Dedifferentiated amniotic fluid mesenchymal stem cell (primary cell): ENCODE results near the gene RASSF5.

Experiments used
- DNase-seq: peaks from one replicate; pipeline ENCODE4 v3.0.0-alpha.2; 2016; ENCODE audit errors: extremely low spot score

The RASSF5 gene, protein sequence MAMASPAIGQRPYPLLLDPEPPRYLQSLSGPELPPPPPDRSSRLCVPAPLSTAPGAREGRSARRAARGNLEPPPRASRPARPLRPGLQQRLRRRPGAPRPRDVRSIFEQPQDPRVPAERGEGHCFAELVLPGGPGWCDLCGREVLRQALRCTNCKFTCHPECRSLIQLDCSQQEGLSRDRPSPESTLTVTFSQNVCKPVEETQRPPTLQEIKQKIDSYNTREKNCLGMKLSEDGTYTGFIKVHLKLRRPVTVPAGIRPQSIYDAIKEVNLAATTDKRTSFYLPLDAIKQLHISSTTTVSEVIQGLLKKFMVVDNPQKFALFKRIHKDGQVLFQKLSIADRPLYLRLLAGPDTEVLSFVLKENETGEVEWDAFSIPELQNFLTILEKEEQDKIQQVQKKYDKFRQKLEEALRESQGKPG

DNA sequence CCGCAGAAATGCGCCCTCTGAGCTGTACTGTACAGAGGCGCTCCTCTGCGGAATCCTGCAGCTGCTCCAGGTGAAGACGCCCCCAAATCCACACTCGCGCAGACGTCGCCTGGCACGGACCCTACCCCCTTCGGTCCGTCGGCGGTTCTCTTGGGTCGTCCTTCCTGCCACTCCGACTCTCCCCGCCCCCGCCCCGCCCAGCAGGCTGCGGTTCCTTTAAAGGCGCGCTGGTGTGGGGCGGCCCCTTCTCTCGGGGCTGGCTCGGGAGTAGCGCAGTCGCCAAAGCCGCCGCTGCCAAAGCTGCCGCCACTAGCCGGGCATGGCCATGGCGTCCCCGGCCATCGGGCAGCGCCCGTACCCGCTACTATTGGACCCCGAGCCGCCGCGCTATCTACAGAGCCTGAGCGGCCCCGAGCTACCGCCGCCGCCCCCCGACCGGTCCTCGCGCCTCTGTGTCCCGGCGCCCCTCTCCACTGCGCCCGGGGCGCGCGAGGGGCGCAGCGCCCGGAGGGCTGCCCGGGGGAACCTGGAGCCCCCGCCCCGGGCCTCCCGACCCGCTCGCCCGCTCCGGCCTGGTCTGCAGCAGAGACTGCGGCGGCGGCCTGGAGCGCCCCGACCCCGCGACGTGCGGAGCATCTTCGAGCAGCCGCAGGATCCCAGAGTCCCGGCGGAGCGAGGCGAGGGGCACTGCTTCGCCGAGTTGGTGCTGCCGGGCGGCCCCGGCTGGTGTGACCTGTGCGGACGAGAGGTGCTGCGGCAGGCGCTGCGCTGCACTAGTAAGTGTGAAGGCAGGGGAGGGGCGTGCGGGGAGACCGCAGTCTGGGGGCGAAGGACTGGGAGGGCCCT lies at the start of gene RASSF5:
Gene RASSF5, plus strand, starts transcription at position 248 of the 846 bp plus-strand sequence. Its CDS starts 72 bp downstream, at position 320.
- DNase-seq: peak; percentile 36

DNA sequence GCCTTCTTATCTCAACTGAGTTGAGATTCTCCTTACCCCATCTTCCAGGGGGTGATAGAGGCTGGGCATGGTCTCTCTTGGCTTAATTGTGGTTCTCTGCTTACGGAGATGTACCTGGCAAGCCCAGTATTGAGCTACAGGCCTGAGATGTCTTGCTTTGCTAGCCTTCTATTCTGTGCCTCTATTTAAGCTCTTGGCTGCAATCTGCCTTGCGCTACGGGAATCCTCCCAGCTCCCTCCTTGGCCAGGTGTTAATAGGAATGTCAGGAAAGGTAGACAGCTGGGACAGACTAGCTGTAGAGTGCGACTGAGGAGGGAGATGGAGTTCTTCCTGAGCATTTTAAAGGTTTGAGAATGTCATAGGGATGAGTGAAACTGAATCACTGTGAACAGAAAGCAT lies 47.6 kb upstream of the RASSF5 start:
- DNase-seq: no peak

DNA sequence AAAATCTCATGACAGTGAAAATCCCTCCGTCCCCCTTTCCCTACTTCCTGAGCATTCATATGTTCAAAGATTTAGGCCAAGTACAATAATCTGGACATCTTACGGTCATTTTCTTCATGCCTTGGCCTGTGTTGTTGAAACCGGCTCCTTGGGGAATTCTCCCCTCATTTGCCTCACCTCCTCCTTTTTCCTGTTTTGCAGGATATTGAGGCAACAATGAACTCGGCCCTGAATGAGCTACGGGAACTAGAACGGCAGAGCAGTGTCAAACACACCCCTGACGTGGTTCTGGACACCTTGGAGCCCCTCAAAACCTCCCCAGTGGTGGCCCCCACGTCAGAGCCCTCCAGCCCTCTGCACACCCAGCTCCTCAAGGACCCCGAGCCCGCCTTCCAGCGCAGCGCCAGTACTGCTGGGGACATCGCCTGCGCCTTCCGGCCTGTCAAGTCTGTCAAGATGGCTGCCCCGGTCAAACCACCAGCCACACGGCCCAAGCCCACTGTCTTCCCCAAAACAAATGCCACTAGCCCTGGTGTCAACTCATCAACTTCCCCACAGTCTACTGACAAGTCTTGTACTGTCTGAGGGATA lies 46.4 kb upstream of the RASSF5 start:
- no peak for DNase-seq

DNA sequence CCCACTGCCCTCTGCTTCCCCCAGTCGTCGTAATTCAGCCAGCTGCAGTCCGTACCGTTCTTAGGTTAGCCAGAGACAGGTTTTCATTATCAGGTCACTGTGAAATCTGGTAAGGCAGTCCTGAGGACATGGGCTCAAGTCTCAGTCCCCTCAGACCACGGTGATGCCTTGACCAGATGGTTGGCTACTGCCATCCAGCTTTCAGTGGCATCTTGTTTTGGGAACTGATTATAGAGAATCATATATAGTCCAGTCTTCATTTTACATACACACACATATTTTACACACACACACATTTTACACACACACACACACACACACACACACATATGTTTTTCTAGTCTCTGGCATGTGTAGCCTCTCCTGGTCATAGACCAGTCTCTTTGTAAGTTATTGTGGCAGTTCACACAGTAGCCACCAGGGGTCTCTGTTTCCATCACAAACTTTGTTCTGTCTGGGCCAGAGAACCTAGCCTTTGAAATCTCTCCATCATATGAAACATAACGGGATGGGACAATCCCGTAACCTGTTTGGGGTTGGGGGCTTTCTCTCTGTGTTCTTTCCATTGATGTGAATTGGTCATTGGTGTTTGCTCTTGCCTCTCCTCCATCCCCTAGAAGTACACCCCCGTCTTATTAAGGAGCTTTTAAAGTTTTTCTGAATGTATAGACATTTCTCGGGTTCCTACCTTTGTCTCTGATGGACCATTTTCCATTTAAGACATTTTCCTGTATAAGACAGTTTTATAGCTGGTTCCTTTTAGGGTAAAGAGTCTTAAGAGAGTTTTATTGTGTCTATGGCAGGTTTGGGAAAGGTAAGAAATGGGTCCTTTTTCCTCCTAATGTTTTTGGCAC lies 45.5 kb upstream of the RASSF5 start:
- peak; percentile 67 for DNase-seq

DNA sequence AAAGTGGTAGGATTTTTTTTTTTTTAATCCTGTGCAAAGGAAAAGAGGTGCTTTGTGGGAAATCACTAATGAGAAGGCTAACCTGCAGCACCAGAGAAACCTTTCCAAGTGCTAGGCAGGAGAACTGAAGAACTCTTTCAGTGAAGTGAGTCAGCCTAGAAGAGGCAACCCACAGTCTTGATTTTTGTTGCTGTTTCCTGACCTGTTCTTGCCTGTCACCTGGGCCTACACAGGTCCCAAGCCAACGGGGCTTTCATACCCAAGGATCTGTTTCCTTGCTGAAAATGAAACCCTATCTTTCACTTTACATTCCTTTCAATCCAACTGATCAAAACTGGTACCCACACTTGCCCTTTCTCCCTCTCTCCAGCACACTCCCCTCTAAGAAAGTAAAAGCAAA lies 44.2 kb upstream of the RASSF5 start:
- no peak for DNase-seq

DNA sequence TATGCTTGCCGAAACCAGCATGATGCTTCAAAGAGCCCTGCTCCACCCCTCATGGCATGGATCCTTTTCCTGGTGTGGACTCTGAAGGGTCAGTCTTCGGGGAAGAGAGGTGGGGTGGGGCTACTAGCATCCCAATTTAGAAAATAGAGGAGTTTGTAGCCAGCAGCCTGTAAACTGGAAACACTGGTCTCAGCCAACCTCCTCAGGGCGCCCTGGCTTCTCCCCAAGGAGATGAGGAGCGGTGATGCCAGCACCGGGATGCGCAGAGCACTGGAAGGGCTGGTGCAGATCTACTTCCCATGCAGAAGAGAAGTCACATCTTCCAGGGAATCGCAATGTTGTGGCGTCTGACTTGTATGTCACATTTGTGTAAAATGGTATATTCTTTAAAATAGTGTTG lies 43.4 kb upstream of the RASSF5 start:
- no peak for DNase-seq

DNA sequence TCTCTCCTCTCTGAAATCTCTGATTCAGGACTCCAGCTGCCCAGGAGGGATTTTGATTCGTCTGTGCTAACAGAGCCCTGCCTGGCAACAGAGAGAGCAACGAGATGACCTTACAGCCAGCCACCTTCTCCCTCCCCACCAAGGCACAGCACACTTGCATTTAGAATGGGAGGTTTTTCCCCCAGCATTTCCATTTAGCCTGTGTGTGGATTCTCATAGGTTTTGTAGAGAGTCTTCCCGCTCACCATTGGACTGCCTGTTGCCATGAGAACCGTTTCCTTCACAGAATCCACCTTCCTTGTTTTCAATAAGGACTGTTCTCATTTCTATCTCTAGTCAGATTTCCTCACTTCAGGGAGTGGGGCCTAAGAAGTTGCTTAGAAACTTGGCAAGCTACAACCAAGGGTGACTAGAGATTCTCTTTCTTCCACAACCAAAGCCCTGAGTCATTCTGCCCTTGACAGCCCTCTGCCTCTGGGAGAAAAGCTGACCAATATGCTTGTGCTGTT lies 42.8 kb upstream of the RASSF5 start:
- peak; percentile 80 for DNase-seq

DNA sequence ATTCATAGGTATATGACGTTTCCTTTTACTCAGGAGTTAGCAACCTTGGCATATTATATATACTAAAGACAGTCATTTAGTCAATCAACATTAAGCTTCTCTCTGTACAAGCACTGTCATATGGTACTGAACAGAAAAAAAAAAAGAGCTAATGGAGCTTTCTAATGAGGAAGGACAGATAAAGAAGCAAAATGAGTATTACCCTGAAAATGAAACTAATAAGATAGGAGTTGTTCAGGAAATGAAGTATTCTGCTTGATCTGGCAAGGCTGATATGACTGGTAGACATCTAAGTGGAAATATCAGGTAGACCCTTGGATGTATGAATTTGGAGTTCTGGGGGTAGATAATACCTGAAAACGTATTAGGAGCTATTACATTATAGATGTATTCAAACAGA lies 41.4 kb upstream of the RASSF5 start:
- no peak for DNase-seq

DNA sequence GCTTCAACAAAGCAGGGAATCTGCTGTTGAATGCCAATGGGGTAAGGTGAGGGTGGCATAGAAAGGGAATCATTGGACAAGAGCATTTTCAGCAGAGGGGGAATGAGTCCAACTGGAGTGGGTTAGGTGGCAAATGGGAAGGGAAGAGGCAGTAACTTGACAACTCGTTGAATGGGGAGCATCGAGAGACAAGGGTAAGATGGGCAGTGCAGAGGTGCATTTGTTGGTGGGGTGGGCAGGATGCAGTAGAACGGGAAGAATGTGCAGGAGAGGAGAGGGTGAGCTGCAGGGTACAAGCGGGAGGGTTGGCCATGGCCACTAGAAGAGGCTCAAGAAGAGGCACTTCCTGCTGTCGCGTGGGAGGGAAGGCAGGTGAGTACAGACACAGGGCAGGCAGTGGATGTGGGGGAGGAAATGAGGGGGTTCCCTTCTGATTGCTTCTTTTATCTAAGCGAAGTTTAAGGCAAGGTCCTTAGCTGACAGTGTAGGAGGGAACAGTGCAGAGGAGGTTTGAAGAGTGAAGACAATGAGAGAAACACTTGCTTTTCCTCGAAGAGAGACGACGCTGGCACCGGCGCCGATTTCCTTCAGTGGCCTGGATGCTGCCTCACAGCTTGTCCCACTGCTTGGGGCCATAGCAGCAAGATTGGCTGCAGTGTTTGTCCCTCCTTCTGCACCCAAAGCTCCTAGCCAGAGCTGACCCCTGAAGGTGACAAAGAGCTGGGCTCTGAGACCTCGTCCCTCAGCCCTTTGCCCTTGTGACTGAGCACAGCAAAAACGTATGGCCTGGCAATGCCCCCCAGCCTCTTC lies 40.3 kb upstream of the RASSF5 start:
- DNase-seq: no peak

DNA sequence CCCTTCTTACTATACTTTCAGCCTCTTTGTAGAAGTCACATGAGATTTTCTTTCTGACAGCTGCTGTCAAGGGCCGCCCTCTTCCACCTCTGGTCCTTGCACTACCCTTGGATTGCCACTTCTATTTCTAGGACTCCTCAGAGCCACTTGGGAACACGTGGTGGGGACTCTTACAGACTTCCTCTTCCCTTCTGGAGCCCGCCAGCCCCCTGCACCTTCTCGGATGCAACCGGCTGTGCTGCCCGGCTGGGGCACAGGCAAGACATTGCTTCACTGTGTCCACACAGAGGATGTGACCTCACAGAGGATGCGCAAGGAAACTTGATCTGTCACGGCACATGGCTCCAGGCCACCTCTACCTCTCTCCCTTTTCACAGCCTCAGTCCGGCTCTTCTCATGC lies 39.4 kb upstream of the RASSF5 start:
- no peak for DNase-seq

DNA sequence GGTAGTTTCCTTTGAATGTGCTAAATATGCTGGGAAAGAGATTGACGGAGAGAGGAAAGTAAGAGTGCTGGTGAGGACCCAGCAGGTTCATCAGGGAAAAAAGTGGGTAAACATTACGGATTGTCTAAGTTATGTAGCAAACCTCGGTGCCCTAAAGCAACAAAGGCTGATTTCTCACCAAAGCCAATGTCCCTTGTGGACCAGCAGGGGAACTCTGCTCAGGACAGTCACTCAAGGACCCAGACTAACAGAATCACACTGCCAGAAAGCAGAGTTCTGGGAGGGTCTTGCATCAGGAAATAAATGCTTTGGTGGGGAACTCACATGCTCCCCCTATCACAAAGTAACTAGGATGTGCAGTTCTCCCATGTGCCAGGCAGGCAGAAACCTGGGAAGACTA lies 38.8 kb upstream of the RASSF5 start:
- DNase-seq: no peak

DNA sequence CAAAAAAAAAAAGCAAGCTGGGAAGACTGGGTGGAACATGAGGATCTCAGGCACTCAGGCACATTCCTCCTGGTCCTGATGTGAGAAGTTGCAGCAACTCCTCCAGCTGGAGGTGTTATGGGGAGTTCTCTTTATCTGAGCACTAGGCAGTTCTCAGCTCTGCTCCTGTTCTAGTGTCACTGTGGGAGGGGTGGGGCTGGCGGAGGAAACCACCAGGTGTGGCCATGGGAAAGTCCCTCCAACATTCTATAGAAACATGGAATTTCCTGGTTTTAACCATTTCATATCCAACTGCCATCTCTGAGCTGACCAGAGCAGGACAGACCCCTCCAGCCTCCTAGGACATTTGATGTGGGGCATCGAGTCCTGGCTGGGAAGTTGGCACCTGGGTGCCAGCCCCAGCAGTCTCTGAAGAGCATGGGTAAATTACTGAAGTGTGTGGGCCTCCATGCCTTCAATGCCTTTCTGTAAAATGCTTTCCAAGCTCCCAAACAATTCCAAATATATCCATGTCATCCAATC lies 37.9 kb upstream of the RASSF5 start:
- DNase-seq: no peak

DNA sequence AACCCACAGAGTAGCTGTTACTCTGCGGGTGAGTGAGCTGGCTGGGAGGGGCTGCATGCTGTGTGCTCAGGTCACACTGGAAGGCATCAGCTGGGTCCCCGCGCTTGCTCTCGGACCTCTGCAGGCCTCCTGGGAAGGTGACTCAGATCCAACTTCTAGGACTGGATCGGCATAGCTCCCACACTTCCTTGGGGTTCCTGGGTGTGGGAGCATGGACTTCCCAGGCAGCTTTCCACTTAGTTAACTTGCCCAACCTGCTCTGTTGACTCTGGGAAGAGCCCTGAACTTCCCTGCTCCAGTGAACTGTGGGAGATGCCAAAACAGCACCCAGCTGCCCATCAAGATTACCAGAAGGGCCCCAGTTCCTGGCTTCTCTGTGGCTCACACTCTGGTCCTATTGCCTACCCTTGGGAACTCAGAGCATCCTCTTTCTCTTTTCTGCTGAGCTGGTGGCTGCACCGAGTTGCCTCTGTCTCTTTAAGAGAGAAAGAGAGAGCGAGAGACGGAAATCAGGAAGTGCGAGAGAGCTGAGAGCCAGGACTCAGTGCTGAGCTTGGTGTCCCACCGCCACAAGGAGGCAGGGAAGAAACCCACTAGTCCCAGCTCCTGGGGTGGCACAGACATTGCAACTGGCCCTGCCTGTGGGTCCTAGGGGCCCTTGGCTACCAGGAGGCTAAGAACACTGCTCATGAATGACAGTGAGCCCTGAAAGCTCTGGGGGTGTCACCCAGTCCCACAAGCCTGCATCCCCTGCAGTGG lies 37.2 kb upstream of the RASSF5 start, which contains the start of gene IKBKE:
Gene IKBKE, plus strand, starts transcription at position 544 of the 759 bp plus-strand sequence. CDS start 2,752 bp downstream, outside the sequence.
- DNase-seq: peak; percentile 54

DNA sequence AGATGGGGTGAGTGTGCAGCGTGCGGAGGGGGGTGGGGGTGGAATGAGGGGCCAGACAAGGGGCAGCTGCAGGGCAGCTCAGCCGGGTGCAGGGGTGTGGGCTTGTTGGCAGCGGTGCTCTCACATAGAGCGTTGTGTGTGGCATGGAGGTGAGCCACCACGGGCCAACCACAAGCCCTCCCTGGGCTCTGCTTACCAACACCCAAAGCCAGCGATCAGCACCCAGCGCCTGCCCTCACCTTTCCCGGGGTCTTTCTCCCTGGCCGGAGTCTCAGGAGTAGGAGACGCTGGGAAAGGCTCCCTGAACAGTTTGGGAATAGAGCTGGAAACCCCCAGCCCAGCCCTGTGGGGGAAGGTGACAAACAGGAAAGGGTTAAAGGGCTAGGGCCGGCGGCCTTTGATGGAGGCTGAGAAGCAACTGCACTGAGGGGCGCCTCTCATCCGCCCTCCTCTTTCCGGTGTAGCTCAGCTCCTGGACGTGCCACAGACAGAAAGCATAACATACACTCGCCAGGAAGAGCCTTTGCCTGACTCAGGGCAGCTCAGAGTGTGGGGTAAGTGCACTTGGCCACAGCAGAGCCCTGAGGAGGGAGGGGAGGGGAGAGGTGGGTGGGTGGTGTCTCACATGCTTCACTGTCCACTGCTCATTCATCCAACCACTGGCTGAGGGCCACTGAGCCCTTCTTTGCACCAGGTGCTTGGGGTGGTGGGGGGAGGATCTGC lies 36.5 kb upstream of the RASSF5 start:
- DNase-seq: no peak

DNA sequence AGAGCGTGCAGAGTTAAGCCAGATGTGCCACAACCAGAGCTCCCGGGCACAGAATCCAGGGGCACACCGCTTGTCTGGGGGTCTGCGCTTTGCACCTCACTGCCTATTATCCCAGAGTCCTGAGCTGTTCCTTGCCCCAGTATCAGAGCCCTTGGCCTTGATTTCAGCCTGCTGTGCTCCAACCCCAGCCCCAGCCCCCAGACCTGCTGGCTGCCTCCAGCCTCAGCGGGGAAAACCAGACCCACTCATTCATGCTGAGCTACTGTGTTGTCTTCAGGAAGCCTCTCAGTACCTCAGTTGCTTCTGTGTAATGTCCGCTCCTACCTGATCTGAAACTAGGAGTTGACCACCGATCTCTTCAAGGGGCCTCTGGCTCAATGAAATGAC lies 35.9 kb upstream of the RASSF5 start:
- no peak for DNase-seq

DNA sequence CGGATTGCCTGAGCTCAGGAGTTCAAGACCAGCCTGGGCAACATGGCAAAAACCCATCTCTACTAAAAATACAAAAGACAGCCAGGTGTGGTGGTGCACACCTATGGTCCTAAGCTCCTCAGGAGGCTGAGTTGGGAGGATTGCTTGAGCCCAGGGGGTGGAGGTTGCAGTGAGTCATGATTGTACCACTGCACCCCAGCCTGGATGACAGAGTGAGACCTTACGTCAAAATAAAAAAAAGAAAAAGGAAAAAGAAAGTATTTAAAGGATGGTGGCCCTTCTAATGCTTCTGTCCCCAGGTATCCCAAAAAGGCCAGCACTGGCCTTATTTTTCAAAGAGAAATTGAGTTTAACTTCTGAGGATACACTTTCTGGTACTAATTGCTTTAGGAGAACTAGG lies 35.3 kb upstream of the RASSF5 start:
- DNase-seq: no peak

DNA sequence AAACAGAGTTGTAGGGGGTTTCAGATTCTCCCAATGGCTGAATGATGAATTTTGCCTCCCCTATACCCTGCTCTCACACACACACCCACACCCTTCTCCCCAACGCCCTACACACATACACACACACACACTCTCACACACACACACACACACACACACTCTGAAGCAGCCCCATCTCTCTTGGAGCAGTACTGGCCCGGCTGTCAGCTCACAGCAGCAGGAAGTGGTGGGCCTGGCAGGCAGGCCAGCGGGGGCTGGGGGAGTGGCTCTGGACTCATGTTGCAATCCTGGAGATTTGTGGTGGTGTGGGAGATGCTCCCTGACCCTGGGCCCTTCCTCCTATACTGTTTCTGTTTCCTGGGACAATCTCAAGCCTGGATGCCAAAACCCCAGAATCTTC lies 34.9 kb upstream of the RASSF5 start:
- DNase-seq: no peak

DNA sequence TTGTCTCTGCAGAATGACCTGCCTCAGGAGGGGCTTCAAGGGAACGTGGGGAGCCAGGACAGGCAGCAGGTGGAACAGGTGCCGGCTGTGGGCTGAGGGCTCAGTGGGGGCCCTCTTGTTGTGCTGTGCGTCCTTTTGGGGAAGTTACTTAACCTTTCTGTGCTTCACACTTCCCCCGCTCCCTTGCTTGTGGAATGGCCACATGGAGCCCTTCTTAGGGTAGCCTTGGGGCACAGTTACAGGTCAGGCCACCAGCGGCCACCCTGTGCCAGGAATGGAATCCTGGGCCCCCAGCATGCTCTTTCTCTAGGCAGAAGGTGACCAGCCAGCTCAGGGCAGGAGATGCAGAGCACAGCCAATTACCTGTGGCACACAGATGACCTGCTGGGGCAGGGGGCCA lies 34.4 kb upstream of the RASSF5 start:
- no peak for DNase-seq

DNA sequence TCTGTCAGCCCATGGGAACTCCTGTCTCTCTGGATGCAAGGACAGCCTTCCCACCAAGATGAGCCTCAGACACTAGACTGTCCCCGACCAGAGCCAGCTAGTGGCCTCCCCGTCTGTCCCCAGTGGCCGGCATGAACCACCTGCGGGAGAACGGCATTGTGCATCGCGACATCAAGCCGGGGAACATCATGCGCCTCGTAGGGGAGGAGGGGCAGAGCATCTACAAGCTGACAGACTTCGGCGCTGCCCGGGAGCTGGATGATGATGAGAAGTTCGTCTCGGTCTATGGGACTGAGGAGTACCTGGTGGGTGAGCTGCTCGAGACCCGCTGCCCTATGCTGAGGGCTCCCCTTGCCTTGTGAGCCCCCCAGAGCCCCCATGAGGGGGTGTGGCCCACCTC lies 31.3 kb upstream of the RASSF5 start:
- DNase-seq: no peak
